HL-60 (cell line): ENCODE data around the gene ACAP1.

Experiments
- DNase-seq, 2 experiments: peaks; one replicate each; pipeline ENCODE4 v3.0.0-alpha.2; 2010 to 2020; ENCODE audit warnings: low read depth in 1 of 2, low spot score in 1 of 2
- H3K27ac ChIP-seq: fragments of 250-450 bp; sonication (Bioruptor Pico); replicated peaks from 2 replicates; pipeline ENCODE4 v1.5.1; 2020; ENCODE audit warnings: mild to moderate bottlenecking, moderate library complexity
- H3K27me3 ChIP-seq: fragments of 250-450 bp; sonication (Bioruptor Pico); 2 replicates; pipeline ENCODE4 v1.5.1; 2021; ENCODE audit warnings: mild to moderate bottlenecking, moderate library complexity; ENCODE audit not compliant: insufficient read depth, poor library complexity, severe bottlenecking
- H3K4me3 ChIP-seq: replicated peaks from 2 replicates; pipeline ENCODE4 v1.5.1; 2011; ENCODE audit warnings: mild to moderate bottlenecking, control low read depth, low read length; ENCODE audit not compliant: insufficient read depth
- GABPA ChIP-seq: IDR thresholded peaks from 2 replicates; pipeline ENCODE4 v1.6.1; 2012; ENCODE audit warnings: low read depth
- POLR2AphosphoS5 ChIP-seq: IDR thresholded peaks from 2 replicates; pipeline ENCODE4 v1.6.1; 2012; ENCODE audit warnings: low read depth
- SPI1 ChIP-seq: IDR thresholded peaks from 2 replicates; pipeline ENCODE4 v1.6.1; 2012; ENCODE audit warnings: low read depth, mild to moderate bottlenecking, borderline replicate concordance
- TF ChIP-seq, protein P1 (sequence below): IDR thresholded peaks from 2 replicates; pipeline ENCODE4 v1.6.1; 2012; ENCODE audit warnings: low read depth; ENCODE audit not compliant: insufficient replicate concordance
- TF ChIP-seq, protein P2 (sequence below): IDR thresholded peaks from one replicate; pipeline ENCODE4 v1.5.1; 2011; ENCODE audit warnings: low read length, control low read depth, inconsistent platforms; ENCODE audit not compliant: insufficient read depth

Gene ACAP1

DNA sequence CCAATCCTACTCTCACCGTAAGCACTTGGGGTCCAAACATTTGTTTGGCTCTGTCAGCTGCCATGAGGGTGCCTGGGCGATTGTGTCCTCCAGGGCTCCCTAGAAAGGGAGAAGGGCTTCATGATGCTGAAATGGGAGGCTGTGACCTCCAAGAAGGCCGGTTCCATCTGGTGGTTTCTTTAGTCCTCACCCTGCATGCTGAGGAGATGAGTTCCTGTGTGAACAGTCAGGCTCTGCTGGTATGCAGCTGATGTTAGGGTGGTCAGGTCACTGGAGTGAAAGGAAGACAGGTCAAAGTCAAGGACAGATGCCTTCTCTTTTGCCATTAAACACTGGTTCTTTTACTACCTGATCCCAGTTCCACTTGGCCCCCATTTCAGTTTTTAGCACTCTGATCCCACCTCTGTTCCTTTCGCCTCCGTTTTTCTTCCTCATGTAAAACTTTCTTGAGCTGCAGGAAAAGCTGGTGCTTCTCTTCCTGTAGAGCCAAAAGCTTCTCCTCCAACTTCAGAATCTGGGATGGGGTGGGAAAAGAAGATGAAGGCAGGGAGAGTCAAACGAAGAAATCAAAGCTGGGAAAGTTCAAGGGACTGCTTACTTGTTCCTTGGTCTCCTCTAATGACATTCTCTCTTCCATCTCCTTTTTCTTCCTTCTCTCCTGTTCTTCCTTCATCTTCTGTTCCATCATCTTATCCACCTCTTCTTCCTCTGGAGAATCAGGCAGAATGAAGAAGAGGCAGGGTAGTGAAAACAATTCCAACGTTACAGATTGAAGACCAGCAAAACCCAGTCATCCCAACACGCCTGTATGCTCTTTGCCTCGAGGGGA, 22.2 kb upstream of the ACAP1 start:
- Histone ChIP-seq H3K27me3 (no peaks in the 10 kb centered on the region), H3K27ac (peak overlapping the region; percentile 54; the same call in 1 of the 2 replicates), H3K4me3 (peak overlapping the region; percentile 80)
- no peak for DNase-seq
- TF ChIP-seq, protein P1, sequence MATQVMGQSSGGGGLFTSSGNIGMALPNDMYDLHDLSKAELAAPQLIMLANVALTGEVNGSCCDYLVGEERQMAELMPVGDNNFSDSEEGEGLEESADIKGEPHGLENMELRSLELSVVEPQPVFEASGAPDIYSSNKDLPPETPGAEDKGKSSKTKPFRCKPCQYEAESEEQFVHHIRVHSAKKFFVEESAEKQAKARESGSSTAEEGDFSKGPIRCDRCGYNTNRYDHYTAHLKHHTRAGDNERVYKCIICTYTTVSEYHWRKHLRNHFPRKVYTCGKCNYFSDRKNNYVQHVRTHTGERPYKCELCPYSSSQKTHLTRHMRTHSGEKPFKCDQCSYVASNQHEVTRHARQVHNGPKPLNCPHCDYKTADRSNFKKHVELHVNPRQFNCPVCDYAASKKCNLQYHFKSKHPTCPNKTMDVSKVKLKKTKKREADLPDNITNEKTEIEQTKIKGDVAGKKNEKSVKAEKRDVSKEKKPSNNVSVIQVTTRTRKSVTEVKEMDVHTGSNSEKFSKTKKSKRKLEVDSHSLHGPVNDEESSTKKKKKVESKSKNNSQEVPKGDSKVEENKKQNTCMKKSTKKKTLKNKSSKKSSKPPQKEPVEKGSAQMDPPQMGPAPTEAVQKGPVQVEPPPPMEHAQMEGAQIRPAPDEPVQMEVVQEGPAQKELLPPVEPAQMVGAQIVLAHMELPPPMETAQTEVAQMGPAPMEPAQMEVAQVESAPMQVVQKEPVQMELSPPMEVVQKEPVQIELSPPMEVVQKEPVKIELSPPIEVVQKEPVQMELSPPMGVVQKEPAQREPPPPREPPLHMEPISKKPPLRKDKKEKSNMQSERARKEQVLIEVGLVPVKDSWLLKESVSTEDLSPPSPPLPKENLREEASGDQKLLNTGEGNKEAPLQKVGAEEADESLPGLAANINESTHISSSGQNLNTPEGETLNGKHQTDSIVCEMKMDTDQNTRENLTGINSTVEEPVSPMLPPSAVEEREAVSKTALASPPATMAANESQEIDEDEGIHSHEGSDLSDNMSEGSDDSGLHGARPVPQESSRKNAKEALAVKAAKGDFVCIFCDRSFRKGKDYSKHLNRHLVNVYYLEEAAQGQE, result no peak
- TF ChIP-seq, protein P2, sequence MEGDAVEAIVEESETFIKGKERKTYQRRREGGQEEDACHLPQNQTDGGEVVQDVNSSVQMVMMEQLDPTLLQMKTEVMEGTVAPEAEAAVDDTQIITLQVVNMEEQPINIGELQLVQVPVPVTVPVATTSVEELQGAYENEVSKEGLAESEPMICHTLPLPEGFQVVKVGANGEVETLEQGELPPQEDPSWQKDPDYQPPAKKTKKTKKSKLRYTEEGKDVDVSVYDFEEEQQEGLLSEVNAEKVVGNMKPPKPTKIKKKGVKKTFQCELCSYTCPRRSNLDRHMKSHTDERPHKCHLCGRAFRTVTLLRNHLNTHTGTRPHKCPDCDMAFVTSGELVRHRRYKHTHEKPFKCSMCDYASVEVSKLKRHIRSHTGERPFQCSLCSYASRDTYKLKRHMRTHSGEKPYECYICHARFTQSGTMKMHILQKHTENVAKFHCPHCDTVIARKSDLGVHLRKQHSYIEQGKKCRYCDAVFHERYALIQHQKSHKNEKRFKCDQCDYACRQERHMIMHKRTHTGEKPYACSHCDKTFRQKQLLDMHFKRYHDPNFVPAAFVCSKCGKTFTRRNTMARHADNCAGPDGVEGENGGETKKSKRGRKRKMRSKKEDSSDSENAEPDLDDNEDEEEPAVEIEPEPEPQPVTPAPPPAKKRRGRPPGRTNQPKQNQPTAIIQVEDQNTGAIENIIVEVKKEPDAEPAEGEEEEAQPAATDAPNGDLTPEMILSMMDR, result no peak
- no peak for TF ChIP-seq POLR2AphosphoS5

DNA sequence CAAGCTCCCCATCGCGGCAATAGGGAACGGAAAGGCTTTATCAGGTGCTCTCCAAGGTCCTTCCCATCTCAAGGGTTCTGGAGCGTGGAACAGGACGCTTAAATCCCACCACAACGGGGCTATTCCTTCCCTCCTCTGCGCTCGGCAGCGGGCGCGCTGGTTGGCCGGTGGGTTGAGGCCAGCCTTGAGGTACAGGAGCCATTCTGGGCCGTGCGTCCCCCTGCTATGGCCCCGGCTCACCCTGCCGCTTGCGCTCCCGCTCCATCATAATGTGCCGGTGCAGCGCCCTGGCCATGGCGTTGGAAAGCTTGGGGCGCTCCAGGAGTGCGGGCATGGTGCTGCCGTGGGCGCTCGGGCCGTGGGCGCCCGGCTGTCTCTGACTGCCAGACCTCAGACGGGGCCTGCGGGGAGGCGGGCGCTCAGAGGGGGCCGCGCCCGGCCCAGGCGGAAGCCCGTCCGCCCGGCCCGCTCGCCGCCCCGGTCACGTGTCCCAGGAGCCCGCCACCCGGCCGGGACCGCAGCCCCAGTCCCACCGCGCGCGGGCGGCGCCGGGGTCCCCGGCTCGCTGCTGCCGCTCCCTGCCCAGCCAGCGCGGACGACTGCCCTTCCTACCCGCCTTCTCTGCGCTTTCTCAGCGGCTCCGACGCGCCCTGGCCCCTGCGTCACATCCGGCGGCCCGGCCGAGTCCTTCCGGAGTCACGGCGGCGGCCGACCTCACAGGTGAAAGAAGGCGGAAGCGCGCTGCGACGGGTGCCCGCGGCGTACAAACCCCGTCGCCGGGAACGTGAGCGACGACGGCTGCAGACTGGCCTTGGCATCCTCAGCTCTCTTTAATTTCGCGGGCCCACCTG, 21.4 kb upstream of the ACAP1 start, which contains the start of gene GPS2:
TSS of gene GPS2 (minus strand) at position 642 of the 851 bp plus-strand sequence. CDS start at position 334, 308 bp downstream.
- no peaks in the 10 kb centered on the region for H3K27me3 ChIP-seq
- TF ChIP-seq, protein P2, result no peak
- TF ChIP-seq GABPA, result peak; percentile 92
- TF ChIP-seq, protein P1, result peak; percentile 92
- H3K27ac ChIP-seq, result peak within 1 kb of the TSS; percentile 69
- peak within 1 kb of the TSS; percentile 80 for H3K4me3 ChIP-seq
- peak in 1 of 2 experiments; percentile 79 for DNase-seq

DNA sequence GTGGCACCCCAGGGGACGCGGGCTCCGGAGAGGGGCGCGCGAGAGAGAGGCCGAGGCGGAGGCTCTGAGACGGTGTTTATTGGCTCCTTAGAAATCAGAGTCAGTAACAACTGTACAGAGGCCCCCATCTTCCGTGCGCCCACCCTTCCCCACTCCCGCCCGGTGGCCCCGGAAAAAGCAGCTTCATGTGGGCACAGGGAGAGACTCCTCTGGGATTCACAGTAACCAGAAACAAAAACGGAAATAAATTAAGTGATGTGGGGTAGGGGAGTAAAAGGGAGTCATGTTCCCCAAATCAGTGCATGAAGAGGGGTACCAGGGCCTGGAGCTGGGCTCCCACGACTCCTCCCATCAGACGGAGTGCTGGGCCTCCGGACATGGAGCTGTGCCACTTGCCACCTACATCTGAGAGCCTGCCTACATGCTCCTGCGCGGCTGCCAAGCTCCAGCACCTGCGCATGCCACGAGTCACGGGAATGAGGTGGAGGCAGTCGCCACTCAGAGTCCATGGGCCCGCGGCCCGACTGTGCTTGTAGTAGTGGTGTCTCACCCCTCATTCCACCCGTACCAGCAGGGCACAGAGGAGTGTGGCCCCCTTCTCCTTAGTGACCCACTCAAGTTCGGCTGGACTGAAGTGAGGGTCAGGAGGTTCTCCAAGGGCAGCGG, 20.6 kb upstream of the ACAP1 start:
- DNase-seq, result no peak
- Histone ChIP-seq H3K4me3 (peak overlapping the region; percentile 80), H3K27me3 (no peaks in the 10 kb centered on the region), H3K27ac (peak overlapping the region; percentile 69)
- TF ChIP-seq, protein P1, result no peak
- TF ChIP-seq, protein P2, result no peak
- TF ChIP-seq GABPA (no peak), POLR2AphosphoS5 (no peak), SPI1 (no peak)
